Calu3 (cell line): ENCODE measurements around the gene FZR1. TPM values are rescaled to one million over a fixed set of nuclear protein-coding genes. Genes with fewer than 3 reads are reported as not detected.

Source experiments
- BruUV-seq: library from RNA; stranded (reverse); fragments of 400-500 nt; replicated peaks from 2 replicates; lab custom pipeline; 2021; lab: Mats Ljungman, UMichigan
- CTCF ChIA-PET: fragments of 300-600 bp; sonication (Branson Sonifier 250); formaldehyde crosslinking; loops from one replicate; lab custom pipeline; 2022; ENCODE audit warnings: antibody characterized with exemption; lab: Charles Lee
- DNase-seq: peaks from one replicate; pipeline ENCODE4 v3.0.0; 2022
- H3K27ac Mint-ChIP-seq: one replicate; pipeline ENCODE4 v1.8.0; 2022; ENCODE audit warnings: mixed read lengths; ENCODE audit not compliant: unreplicated experiment
- H3K27me3 Mint-ChIP-seq: one replicate; pipeline ENCODE4 v1.8.0; 2022; ENCODE audit warnings: mixed read lengths; ENCODE audit not compliant: unreplicated experiment
- H3K36me3 Mint-ChIP-seq: one replicate; pipeline ENCODE4 v1.8.0; 2022; ENCODE audit warnings: mild to moderate bottlenecking, moderate library complexity, mixed read lengths; ENCODE audit not compliant: insufficient read depth, unreplicated experiment
- H3K4me1 Mint-ChIP-seq: one replicate; pipeline ENCODE4 v1.8.0; 2022; ENCODE audit warnings: mild to moderate bottlenecking, low read depth, mixed read lengths; ENCODE audit not compliant: unreplicated experiment
- H3K4me3 Mint-ChIP-seq: one replicate; pipeline ENCODE4 v1.8.0; 2022; ENCODE audit warnings: mild to moderate bottlenecking, low read depth, moderate library complexity, mixed read lengths; ENCODE audit not compliant: unreplicated experiment
- H3K9me3 Mint-ChIP-seq: one replicate; pipeline ENCODE4 v1.8.0; 2022; ENCODE audit warnings: low read depth, mixed read lengths; ENCODE audit not compliant: unreplicated experiment
- intact Hi-C: fragments of 100-400 bp; cut with micrococcal nuclease; formaldehyde crosslinking; loops from one replicate; pipeline ENCODE4 v1.10.0; 2022; ENCODE audit not compliant: unreplicated experiment
- total RNA-seq: library from RNA; stranded (reverse); gene quantifications from 2 replicates; pipeline ENCODE4 v1.2.3, GENCODE V29; 2022
- TF ChIP-seq, protein P1 (sequence below): fragments of 200-600 bp; IDR thresholded peaks from one replicate; pipeline ENCODE4 v1.8.0; 2022; ENCODE audit warnings: antibody characterized with exemption; ENCODE audit not compliant: unreplicated experiment

FZR1 gene
- total RNA-seq, 1 experiment from 2014 or later: 33.1 TPM

DNA sequence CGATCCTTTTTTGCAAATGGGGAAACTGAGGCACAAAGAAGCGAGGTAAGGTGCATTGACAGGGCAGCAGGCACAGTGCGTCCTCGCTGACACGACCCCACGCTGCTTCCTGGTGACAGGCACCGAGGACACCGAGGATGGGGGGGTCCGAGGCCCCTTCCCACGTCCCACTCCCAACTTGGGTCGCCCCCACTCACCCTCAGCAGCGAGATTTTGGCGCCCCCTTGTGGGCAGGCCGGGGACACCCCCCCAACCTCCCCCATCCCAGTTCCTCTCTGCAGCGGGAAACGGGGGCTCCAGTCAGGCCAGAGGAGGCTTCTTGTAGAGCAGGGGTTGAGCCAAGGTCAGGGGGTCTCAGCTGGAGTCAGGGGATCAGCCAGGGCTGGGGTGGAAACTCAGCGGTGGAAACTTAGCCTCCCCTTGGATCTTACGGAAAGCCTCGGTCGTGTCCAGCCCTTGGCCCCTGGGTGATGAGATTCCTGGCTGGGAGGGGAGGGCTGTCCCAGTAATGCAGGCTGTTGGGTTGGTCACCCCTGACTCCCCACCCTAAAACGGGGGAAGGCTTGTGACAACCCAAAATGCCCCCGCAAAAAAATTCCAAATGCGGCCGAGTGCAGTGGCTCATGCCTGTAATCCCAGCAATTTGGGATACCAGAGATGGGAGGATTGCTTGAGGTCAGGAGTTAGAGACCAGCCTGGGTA, 34.0 kb upstream of the FZR1 start:
- Mint-ChIP-seq H3K36me3 (peaks cover 4% of the 10 kb centered on the region), H3K27ac (no peak overlapping the region), H3K9me3 (peaks cover 2% of the 10 kb centered on the region), H3K4me3 (no peak overlapping the region), H3K4me1 (no peaks in the 10 kb centered on the region), H3K27me3 (peaks cover 16% of the 10 kb centered on the region)
- no TSS peak for BruUV-seq
- TF ChIP-seq, protein P1, sequence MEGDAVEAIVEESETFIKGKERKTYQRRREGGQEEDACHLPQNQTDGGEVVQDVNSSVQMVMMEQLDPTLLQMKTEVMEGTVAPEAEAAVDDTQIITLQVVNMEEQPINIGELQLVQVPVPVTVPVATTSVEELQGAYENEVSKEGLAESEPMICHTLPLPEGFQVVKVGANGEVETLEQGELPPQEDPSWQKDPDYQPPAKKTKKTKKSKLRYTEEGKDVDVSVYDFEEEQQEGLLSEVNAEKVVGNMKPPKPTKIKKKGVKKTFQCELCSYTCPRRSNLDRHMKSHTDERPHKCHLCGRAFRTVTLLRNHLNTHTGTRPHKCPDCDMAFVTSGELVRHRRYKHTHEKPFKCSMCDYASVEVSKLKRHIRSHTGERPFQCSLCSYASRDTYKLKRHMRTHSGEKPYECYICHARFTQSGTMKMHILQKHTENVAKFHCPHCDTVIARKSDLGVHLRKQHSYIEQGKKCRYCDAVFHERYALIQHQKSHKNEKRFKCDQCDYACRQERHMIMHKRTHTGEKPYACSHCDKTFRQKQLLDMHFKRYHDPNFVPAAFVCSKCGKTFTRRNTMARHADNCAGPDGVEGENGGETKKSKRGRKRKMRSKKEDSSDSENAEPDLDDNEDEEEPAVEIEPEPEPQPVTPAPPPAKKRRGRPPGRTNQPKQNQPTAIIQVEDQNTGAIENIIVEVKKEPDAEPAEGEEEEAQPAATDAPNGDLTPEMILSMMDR: peak; percentile 57
- CTCF ChIA-PET: no interaction called here
- DNase-seq: peak; percentile 44
- intact Hi-C loops: no loop called here

DNA sequence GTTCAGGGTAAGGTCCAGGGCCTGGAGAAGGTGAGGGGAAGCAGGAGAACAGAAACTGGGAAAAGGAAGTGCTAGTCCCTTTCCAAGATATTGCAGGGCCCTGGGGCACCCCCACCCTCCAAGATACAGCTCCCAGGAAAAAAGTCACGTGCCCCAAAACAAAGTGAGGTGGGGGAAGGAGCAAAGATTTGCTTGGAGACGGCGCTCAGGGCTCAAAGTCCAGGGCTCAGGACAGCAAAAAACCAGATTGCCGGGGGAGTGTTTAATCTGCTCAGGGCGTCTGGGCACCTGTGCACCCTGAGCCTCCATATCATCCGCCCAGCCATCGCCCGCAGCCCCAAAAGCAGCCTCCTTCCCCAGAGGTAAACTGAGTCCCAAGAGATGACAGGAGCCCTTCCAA, 32.1 kb upstream of the FZR1 start:
- no peak for DNase-seq
- CTCF ChIA-PET: interaction anchor here (0.5 kb wide), 1 partner anchor 100 kb away, joined by 4 read pairs; no protein-coding TSS in a partner anchor
- Mint-ChIP-seq H3K27ac (no peak overlapping the region), H3K4me1 (no peaks in the 10 kb centered on the region), H3K36me3 (peaks cover 7% of the 10 kb centered on the region), H3K4me3 (no peak overlapping the region), H3K27me3 (peaks cover 16% of the 10 kb centered on the region), H3K9me3 (no peaks in the 10 kb centered on the region)
- TF ChIP-seq, protein P1: no peak
- intact Hi-C loops: no loop called here
- BruUV-seq: no TSS peak

DNA sequence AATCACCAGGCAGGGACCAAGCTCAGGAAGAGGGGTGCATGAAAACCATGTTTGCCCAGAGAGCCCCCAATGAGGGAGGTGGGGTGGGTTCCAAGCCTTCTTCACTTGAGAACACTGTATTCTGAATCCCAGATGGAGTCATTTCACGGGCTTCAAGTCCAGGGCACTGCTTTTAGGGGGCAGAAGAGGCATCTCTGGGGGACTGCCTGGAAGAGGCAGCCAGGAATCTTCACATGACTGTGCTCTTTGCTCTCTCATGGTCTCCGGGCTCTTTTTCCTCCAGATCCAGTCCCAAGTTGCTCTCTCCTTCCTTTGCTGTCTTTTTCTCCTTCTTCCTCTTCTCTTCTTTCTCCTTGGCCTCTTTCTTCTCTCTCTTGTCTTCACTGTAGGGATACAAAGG, 31.5 kb upstream of the FZR1 start:
- no TSS peak for BruUV-seq
- H3K27me3 Mint-ChIP-seq: peaks cover 15% of the 10 kb centered on the region
- no peak overlapping the region for H3K4me3 Mint-ChIP-seq
- no peak for DNase-seq
- TF ChIP-seq, protein P1: no peak
- no peaks in the 10 kb centered on the region for H3K4me1 Mint-ChIP-seq
- peaks cover 13% of the 10 kb centered on the region for H3K36me3 Mint-ChIP-seq
- no peaks in the 10 kb centered on the region for H3K9me3 Mint-ChIP-seq
- intact Hi-C loops: no loop called here
- CTCF ChIA-PET: interaction anchor here (0.5 kb wide), 1 partner anchor 100 kb away, joined by 4 read pairs; no protein-coding TSS in a partner anchor
- no peak overlapping the region for H3K27ac Mint-ChIP-seq

DNA sequence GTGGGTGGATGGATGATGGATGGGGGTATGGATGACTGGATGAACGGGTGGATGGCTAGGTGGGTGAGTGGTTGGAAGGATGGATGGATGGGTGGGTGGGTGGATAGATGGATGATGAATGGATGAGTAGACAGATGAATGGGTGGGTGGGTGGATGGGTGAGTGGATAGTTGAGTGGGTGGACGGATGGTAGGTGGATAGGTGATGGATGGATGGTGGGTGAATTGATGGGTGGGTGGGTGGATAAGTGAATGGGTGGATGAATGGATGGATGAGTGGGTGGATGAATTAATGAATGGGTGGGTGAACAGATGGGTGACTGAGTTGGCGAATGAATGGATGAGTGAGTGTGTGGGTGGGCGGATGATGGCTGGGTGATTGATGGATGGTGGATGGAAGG, 30.7 kb upstream of the FZR1 start:
- TF ChIP-seq, protein P1: no peak
- CTCF ChIA-PET: no interaction called here
- Mint-ChIP-seq H3K36me3 (peaks cover 15% of the 10 kb centered on the region), H3K4me1 (no peaks in the 10 kb centered on the region), H3K9me3 (no peaks in the 10 kb centered on the region), H3K27me3 (peaks cover 7% of the 10 kb centered on the region), H3K4me3 (no peak overlapping the region), H3K27ac (no peak overlapping the region)
- no peak for DNase-seq
- intact Hi-C loops: no loop called here
- no TSS peak for BruUV-seq
